GM12878 (cell line): ENCODE data around the gene DOCK1. TPM values are rescaled to one million over a fixed set of nuclear protein-coding genes. Genes with fewer than 3 reads are reported as not detected.

Experiments used
- ATAC-seq: fragments of 200-7000 bp; cut with Tn5 transposase; 3 replicates; pipeline ENCODE4 v1.9.1; 2020; ENCODE audit warnings: mild to moderate bottlenecking, moderate library complexity
- BruUV-seq: library from RNA; stranded (reverse); fragments of 400-500 nt; replicated peaks from 2 replicates; lab custom pipeline; 2021; lab: Mats Ljungman, UMichigan
- CTCF ChIA-PET: fragments of 300-600 bp; sonication (Branson Sonifier 250); formaldehyde crosslinking; extraction: SDS; loops from one replicate; lab custom pipeline; 2021; ENCODE audit warnings: inconsistent platforms; lab: Yijun Ruan, JAX
- POLR2A ChIA-PET: fragments of 350-600 bp; formaldehyde crosslinking; extraction: SDS; loops from one replicate; lab custom pipeline; 2021; ENCODE audit warnings: inconsistent platforms; lab: Charles Lee
- RAD21 ChIA-PET: fragments of 300-600 bp; sonication (Branson Sonifier 250); formaldehyde crosslinking; loops from one replicate; lab custom pipeline; 2023; ENCODE audit warnings: antibody characterized with exemption; ENCODE audit not compliant: unreplicated experiment; lab: Charles Lee
- SMC1A ChIA-PET: fragments of 300-600 bp; sonication (Branson Sonifier 250); formaldehyde crosslinking; loops from one replicate; lab custom pipeline; 2023; ENCODE audit not compliant: unreplicated experiment, uncharacterized antibody; lab: Charles Lee
- DNase-seq: peaks from one replicate; pipeline ENCODE4 v3.0.0-alpha.2; 2011; ENCODE audit warnings: low read depth, low spot score
- FAIRE-seq: peaks from 3 replicates; lab custom pipeline; 2011; peaks lifted over from hg19 to GRCh38; lab: Jason Lieb, UNC
- H2AFZ ChIP-seq: 2 replicates; pipeline ENCODE4 v1.6.0; 2011; ENCODE audit warnings: low read depth, low read length, control low read depth; ENCODE audit not compliant: control insufficient read depth
- H3K27ac ChIP-seq: 2 replicates; pipeline ENCODE4 v1.5.1; 2011; ENCODE audit warnings: control low read depth; ENCODE audit not compliant: control insufficient read depth, insufficient read depth
- H3K27me3 ChIP-seq, 2 experiments: replicated peaks in 1 of 2; 2 replicates each; pipeline versions ENCODE4 v1.6.0 to v1.6.1; 2011; ENCODE audit warnings: low read length in 1 of 2; ENCODE audit not compliant: control insufficient read depth in 2 of 2, insufficient read depth in 2 of 2
- H3K36me3 ChIP-seq, 2 experiments: 2 replicates each; pipeline ENCODE4 v1.5.1; 2011; ENCODE audit warnings: low read length in 1 of 2; ENCODE audit not compliant: control insufficient read depth in 2 of 2, insufficient read depth in 2 of 2
- H3K4me1 ChIP-seq: 2 replicates; pipeline ENCODE4 v1.6.1; 2011; ENCODE audit warnings: mild to moderate bottlenecking, low read length, moderate library complexity, mixed read lengths; ENCODE audit not compliant: control insufficient read depth, insufficient read depth
- H3K4me2 ChIP-seq: 2 replicates; pipeline ENCODE4 v1.6.0; 2011; ENCODE audit warnings: control low read depth; ENCODE audit not compliant: control insufficient read depth, insufficient read depth
- H3K4me3 ChIP-seq: fragments of 200-600 bp; sonication (generic); 2 replicates; pipeline ENCODE4 v1.5.1; 2016
- H3K79me2 ChIP-seq: 2 replicates; pipeline ENCODE4 v1.6.0; 2011; ENCODE audit warnings: low read length; ENCODE audit not compliant: control insufficient read depth, insufficient read depth
- H3K9ac ChIP-seq: 2 replicates; pipeline ENCODE4 v1.8.0; 2011; ENCODE audit warnings: low read length, control low read depth, mixed read lengths; ENCODE audit not compliant: control insufficient read depth, insufficient read depth
- H3K9me3 ChIP-seq: replicated peaks from 3 replicates; pipeline ENCODE4 v1.5.1; 2011; ENCODE audit warnings: mild to moderate bottlenecking, low read length; ENCODE audit not compliant: control insufficient read depth, insufficient read depth
- H4K20me1 ChIP-seq: 2 replicates; pipeline ENCODE4 v1.6.0; 2011; ENCODE audit not compliant: control insufficient read depth, insufficient read depth
- CHD1 ChIP-seq: IDR thresholded peaks from 2 replicates; pipeline ENCODE4 v1.6.1; 2012; ENCODE audit warnings: low read depth, low read length, improper control_type of control experiment
- IKZF2 ChIP-seq, 2 experiments: fragments of 450-650 bp; IDR thresholded peaks; 2 replicates each; pipeline ENCODE4 v1.6.1; 2017; ENCODE audit warnings: mild to moderate bottlenecking in 2 of 2, moderate library complexity in 2 of 2
- NR2C1 ChIP-seq: fragments of 450-650 bp; IDR thresholded peaks from 2 replicates; pipeline ENCODE4 v1.6.1; 2017; ENCODE audit warnings: antibody characterized with exemption, mild to moderate bottlenecking, moderate library complexity
- NR2F1 ChIP-seq: fragments of 450-650 bp; conservative IDR thresholded peaks from 2 replicates; pipeline ENCODE4 v1.6.1; 2017; ENCODE audit warnings: mild to moderate bottlenecking
- PRDM15 ChIP-seq: fragments of 450-650 bp; formaldehyde crosslinking; IDR thresholded peaks from 2 replicates; pipeline ENCODE4 v1.4.0; 2020; ENCODE audit warnings: mild to moderate bottlenecking, moderate library complexity
- RBBP5 ChIP-seq: fragments of 200-600 bp; sonication (generic); conservative IDR thresholded peaks from 2 replicates; pipeline ENCODE4 v1.6.1; 2016
- RELB ChIP-seq: fragments of 450-650 bp; IDR thresholded peaks from 2 replicates; pipeline ENCODE4 v1.6.1; 2017; ENCODE audit warnings: low read depth, mild to moderate bottlenecking, moderate library complexity
- SIN3A ChIP-seq: IDR thresholded peaks from 2 replicates; pipeline ENCODE4 v1.6.1; 2012; ENCODE audit warnings: low read depth, low read length, improper control_type of control experiment
- SMAD5 ChIP-seq: IDR thresholded peaks from 2 replicates; pipeline ENCODE4 v1.6.1; 2016; ENCODE audit warnings: antibody characterized with exemption, low read depth
- SMC3 ChIP-seq: IDR thresholded peaks from 2 replicates; pipeline ENCODE4 v1.6.1; 2011; ENCODE audit warnings: low read length, improper control_type of control experiment, borderline replicate concordance
- TARDBP ChIP-seq: IDR thresholded peaks from 2 replicates; pipeline ENCODE4 v1.6.1; 2016; ENCODE audit warnings: borderline replicate concordance
- YBX1 ChIP-seq: fragments of 450-650 bp; IDR thresholded peaks from 2 replicates; pipeline ENCODE4 v1.6.1; 2016; ENCODE audit warnings: antibody characterized with exemption
- WGBS: methylation state at CpG from one replicate; pipeline ENCODE4 v1.1.6; 2016; ENCODE audit warnings: low lambda C conversion rate; ENCODE audit not compliant: insufficient replicate concordance, insufficient coverage; ENCODE audit errors: missing lambda C conversion rate; 5-methylcytosine and 5-hydroxymethylcytosine counted together
- in situ Hi-C: fragments of 300-500 bp; cut with MboI; formaldehyde crosslinking; loops from 9 replicates; pipeline ENCODE4 v1.14.3; 2018; ENCODE audit warnings: mixed read lengths
- intact Hi-C: fragments of 100-400 bp; cut with micrococcal nuclease; formaldehyde crosslinking; loops from one replicate; pipeline ENCODE4 v1.14.2; 2022; ENCODE audit not compliant: unreplicated experiment
- polyA plus RNA-seq, 11 experiments: library from polyadenylated mRNA; depleted of rRNA in 4 of 11; unstranded in 6 of 11; stranded (reverse) in 5 of 11; fragments of >200 nt; fragmentation: Nextera tagmentation in 4 of 11; fragmentation: Illumina TruSeq in 1 of 11; extraction: Ambion mirVana in 4 of 11; extraction: Trizol in 1 of 11; gene quantifications; 1 replicate in 1 of 11; 2 replicates in 10 of 11; pipeline versions ENCODE4 v1.2.1 to v1.2.3, GENCODE V29; 2011 to 2016; ENCODE audit warnings: inconsistent platforms in 2 of 11, missing spikeins in 2 of 11, low read depth in 1 of 11
- total RNA-seq, 4 experiments: library from RNA; depleted of rRNA in 3 of 4; stranded (reverse); fragments of >200 nt in 3 of 4; fragmentation: Illumina TruSeq in 1 of 4; extraction: Trizol in 1 of 4; gene quantifications; 2 replicates each; pipeline versions ENCODE4 v1.2.1 to v1.2.3, GENCODE V29; 2013 to 2021

DOCK1 gene
- total and polyA plus RNA-seq, 10 of the 15 experiments (the other 5 are each of a cell fraction or from before 2014, with no cell fraction given): 0.05 to 0.18 TPM; not detected in 8

- DNase-seq: no peak
- no peak overlapping the region for H2AFZ ChIP-seq
- H3K4me1 ChIP-seq: no peaks in the 10 kb centered on the region
- H3K4me2 ChIP-seq: no peak overlapping the region
- ChIA-PET SMC1A (interaction anchor here (0.8 kb wide), 1 partner anchor 13 kb away, joined by 3 read pairs; no protein-coding TSS in a partner anchor), RAD21 (no interaction called here), CTCF (no interaction called here), POLR2A (no interaction called here)
- BruUV-seq: no TSS peak
- H3K4me3 ChIP-seq: no peak overlapping the region
- no peaks in the 10 kb centered on the region for H3K27me3 ChIP-seq
- intact Hi-C loops (no loop called here), in situ Hi-C loops (no loop called here)
- H4K20me1 ChIP-seq: no peaks in the 10 kb centered on the region
- no peak overlapping the region for H3K9ac ChIP-seq
- ATAC-seq: no peak
- H3K27ac ChIP-seq: no peak overlapping the region
- no peaks in the 10 kb centered on the region for H3K9me3 ChIP-seq
- TF ChIP-seq PRDM15 (CRISPR knock-in tag) (no peak), CHD1 (no peak), NR2F1 (no peak), SIN3A (no peak), YBX1 (no peak), IKZF2 (IDR thresholded peaks at IDR 0.05) (no peak), NR2C1 (no peak), RBBP5 (no peak), TARDBP (no peak), SMAD5 (no peak), RELB (no peak), SMC3 (no peak)
- H3K36me3 ChIP-seq: no peaks in the 10 kb centered on the region
- WGBS: 26% methylated on average over 10 of the region's 10 CpGs
- no peaks in the 10 kb centered on the region for H3K79me2 ChIP-seq
- FAIRE-seq: no peak
Measured at GRCh38 chr10:127338399-127339110, 433.3 kb downstream of the DOCK1 start.
